Retinal pigment epithelial cell (primary cell): ENCODE measurements around the gene GBF1.
A peak's percentile ranks its signal among the peaks of the same experiment; 100 is the strongest.

Experiments used
- DNase-seq: peaks from one replicate; pipeline ENCODE4 v3.0.0-alpha.2; 2010; ENCODE audit warnings: low read depth
- H3K4me3 ChIP-seq: 2 replicates; pipeline ENCODE4 v1.5.1; 2011; ENCODE audit warnings: mild to moderate bottlenecking, low read length, control low read depth, moderate library complexity
- CTCF ChIP-seq: conservative IDR thresholded peaks from 2 replicates; pipeline ENCODE4 v1.5.1; 2011; ENCODE audit warnings: low read depth, low read length, control low read depth, inconsistent platforms

The GBF1 gene

GRCh38 chr10:102234888-102235597 is 10.3 kb upstream of the GBF1 start:
- no peak overlapping the region for H3K4me3 ChIP-seq
- TF ChIP-seq CTCF = no peak
- no peak for DNase-seq

- no peak overlapping the region for H3K4me3 ChIP-seq
- no peak for DNase-seq
- TF ChIP-seq CTCF = no peak
Observed at GRCh38 chr10:102235598-102235920, 9.8 kb upstream of the GBF1 start.

GRCh38 chr10:102236006-102236405 is 9.3 kb upstream of the GBF1 start:
- DNase-seq = no peak
- TF ChIP-seq CTCF = no peak
- no peak overlapping the region for H3K4me3 ChIP-seq

- no peak for DNase-seq
- no peak overlapping the region for H3K4me3 ChIP-seq
- no peak for TF ChIP-seq CTCF
Observed at GRCh38 chr10:102237711-102238252, 7.5 kb upstream of the GBF1 start.

- DNase-seq = no peak
- no peak for TF ChIP-seq CTCF
- peak overlapping the region; percentile 66 for H3K4me3 ChIP-seq
Observed at GRCh38 chr10:102240467-102241031, 4.8 kb upstream of the GBF1 start.

- no peak for DNase-seq
- peak overlapping the region; percentile 66 for H3K4me3 ChIP-seq
- no peak for TF ChIP-seq CTCF
Observed at GRCh38 chr10:102241032-102241443, 4.3 kb upstream of the GBF1 start.
